Liver (tissue), 9 donors: ENCODE results near the gene ETS1. TPM values are rescaled to one million over a fixed set of nuclear protein-coding genes. Genes with fewer than 3 reads are reported as not detected.

Experiments used
- DNase-seq: peaks from one replicate; pipeline ENCODE4 v3.0.0-alpha.2; 2017; ENCODE audit warnings: low spot score
- H3K27ac ChIP-seq, 2 donors: one replicate each; pipeline ENCODE4 v1.7.0; 2013; ENCODE audit warnings: inconsistent platforms in 2 of 2, low read length in 2 of 2, control low read depth in 1 of 2, low read depth in 1 of 2, mild to moderate bottlenecking in 1 of 2
- H3K27me3 ChIP-seq, 4 donors: one replicate each; pipeline versions ENCODE4 v1.6.1 to v1.7.0; 2013; ENCODE audit warnings: low read length in 3 of 4, inconsistent platforms in 1 of 4, mild to moderate bottlenecking in 1 of 4, moderate library complexity in 1 of 4; ENCODE audit not compliant: control insufficient read depth in 4 of 4, insufficient read depth in 4 of 4
- H3K36me3 ChIP-seq, 4 donors: one replicate each; pipeline versions ENCODE4 v1.6.1 to v1.7.0; 2013; ENCODE audit warnings: low read length in 3 of 4, mild to moderate bottlenecking in 3 of 4, low read depth in 1 of 4, moderate library complexity in 1 of 4; ENCODE audit not compliant: control insufficient read depth in 4 of 4, insufficient read depth in 3 of 4
- H3K4me1 ChIP-seq, 4 donors: one replicate each; pipeline versions ENCODE4 v1.6.1 to v1.7.0; 2013; ENCODE audit warnings: low read length in 3 of 4, mild to moderate bottlenecking in 3 of 4, moderate library complexity in 1 of 4; ENCODE audit not compliant: control insufficient read depth in 4 of 4, insufficient read depth in 4 of 4
- H3K4me3 ChIP-seq, 3 donors: one replicate each; pipeline versions ENCODE4 v1.6.1 to v1.7.0; 2013; ENCODE audit warnings: low read length in 3 of 3, control low read depth in 1 of 3, low read depth in 1 of 3, mild to moderate bottlenecking in 1 of 3
- H3K9ac ChIP-seq, 2 donors: one replicate each; pipeline ENCODE4 v1.7.0; 2013; ENCODE audit warnings: low read length in 2 of 2, mild to moderate bottlenecking in 2 of 2, moderate library complexity in 2 of 2, control low read depth in 1 of 2, low read depth in 1 of 2
- H3K9me3 ChIP-seq, 4 donors: one replicate each; pipeline versions ENCODE4 v1.6.1 to v1.7.0; 2013; ENCODE audit warnings: low read length in 3 of 4; ENCODE audit not compliant: control insufficient read depth in 4 of 4
- ATF3 ChIP-seq: IDR thresholded peaks from 2 replicates; pipeline ENCODE4 v1.6.1; 2016; ENCODE audit warnings: antibody characterized with exemption
- CTCF ChIP-seq: fragments of 150-350 bp; IDR thresholded peaks from 2 replicates; pipeline ENCODE4 v1.5.1; 2017; ENCODE audit warnings: improper control_type of control experiment, low read depth, low read length; ENCODE audit not compliant: missing input control
- EGR1 ChIP-seq, 2 donors: IDR thresholded peaks; 2 replicates each; pipeline ENCODE4 v1.6.1; 2016 to 2018; ENCODE audit warnings: antibody characterized with exemption in 2 of 2, low read depth in 2 of 2
- FOXA1 ChIP-seq: IDR thresholded peaks from 2 replicates; pipeline ENCODE4 v1.6.1; 2016; ENCODE audit warnings: antibody characterized with exemption
- FOXA2 ChIP-seq: IDR thresholded peaks from 2 replicates; pipeline ENCODE4 v1.6.1; 2016; ENCODE audit warnings: antibody characterized with exemption
- GABPA ChIP-seq, 2 donors: IDR thresholded peaks in 1 of 2; conservative IDR thresholded peaks in 1 of 2; 2 replicates each; pipeline ENCODE4 v1.6.1; 2016; ENCODE audit warnings: antibody characterized with exemption in 2 of 2, mild to moderate bottlenecking in 1 of 2, moderate library complexity in 1 of 2
- HNF4A ChIP-seq, 2 donors: conservative IDR thresholded peaks; 2 replicates each; pipeline ENCODE4 v1.6.1; 2016; ENCODE audit warnings: antibody characterized with exemption in 2 of 2, mild to moderate bottlenecking in 2 of 2
- HNF4G ChIP-seq: IDR thresholded peaks from 2 replicates; pipeline ENCODE4 v1.6.1; 2016; ENCODE audit warnings: antibody characterized with exemption
- JUND ChIP-seq, 2 donors: IDR thresholded peaks; 2 replicates each; pipeline ENCODE4 v1.6.1; 2016; ENCODE audit warnings: antibody characterized with exemption in 2 of 2
- MAX ChIP-seq: IDR thresholded peaks from 2 replicates; pipeline ENCODE4 v1.6.1; 2016; ENCODE audit warnings: antibody characterized with exemption
- NR2F2 ChIP-seq: IDR thresholded peaks from 2 replicates; pipeline ENCODE4 v1.6.1; 2016; ENCODE audit warnings: antibody characterized with exemption
- RAD21 ChIP-seq, 2 donors: IDR thresholded peaks; 2 replicates each; pipeline ENCODE4 v1.6.1; 2016; ENCODE audit warnings: antibody characterized with exemption in 2 of 2, mild to moderate bottlenecking in 2 of 2
- REST ChIP-seq: IDR thresholded peaks from 2 replicates; pipeline ENCODE4 v1.6.1; 2016; ENCODE audit warnings: antibody characterized with exemption, mild to moderate bottlenecking
- RXRA ChIP-seq, 2 donors: IDR thresholded peaks; 2 replicates each; pipeline ENCODE4 v1.6.1; 2017 to 2018; ENCODE audit warnings: antibody characterized with exemption in 2 of 2, mild to moderate bottlenecking in 1 of 2
- SP1 ChIP-seq: IDR thresholded peaks from 2 replicates; pipeline ENCODE4 v1.6.1; 2018; ENCODE audit warnings: antibody characterized with exemption, mild to moderate bottlenecking
- TAF1 ChIP-seq: conservative IDR thresholded peaks from 2 replicates; pipeline ENCODE4 v1.6.1; 2016; ENCODE audit warnings: antibody characterized with exemption, mild to moderate bottlenecking
- YY1 ChIP-seq: IDR thresholded peaks from 2 replicates; pipeline ENCODE4 v1.6.1; 2016; ENCODE audit warnings: antibody characterized with exemption, mild to moderate bottlenecking
- ZBTB33 ChIP-seq: IDR thresholded peaks from 2 replicates; pipeline ENCODE4 v1.6.1; 2016; ENCODE audit warnings: antibody characterized with exemption
- WGBS: extraction: QIAGEN DNeasy Blood & Tissue Kit; methylation state at CpG from one replicate; pipeline ENCODE4 v1.1.7; 2013; 5-methylcytosine and 5-hydroxymethylcytosine counted together
- polyA plus RNA-seq, 2 donors: library from polyadenylated mRNA; stranded (reverse) in 1 of 2; unstranded in 1 of 2; fragments of 200-250 nt in 1 of 2; fragments of >200 nt in 1 of 2; fragmentation: Nextera tagmentation in 1 of 2; extraction: Ambion mirVana in 1 of 2; gene quantifications; one replicate each; pipeline versions ENCODE4 v1.2.1 to v1.2.3, GENCODE V29; 2013 to 2015
- total RNA-seq, 2 donors: library from RNA; depleted of rRNA; stranded (reverse); fragments of >200 nt; gene quantifications; one replicate each; pipeline ENCODE4 v1.2.3, GENCODE V29; 2014
- donor health status: healthy.
- donor health status: healthy.
- donor health status: healthy.
- donor health status: healthy.
- donor health status: healthy.

The ETS1 gene
- total and polyA plus RNA-seq, 4 donors = 4.8 to 30.0 (median 20.3) TPM

- Histone ChIP-seq H3K4me1 (no peaks in the 10 kb centered on the region), H3K27me3 (no peaks in the 10 kb centered on the region), H3K9ac (no peak overlapping the region), H3K4me3 (no peak overlapping the region), H3K36me3 (no peaks in the 10 kb centered on the region), H3K9me3 (peaks cover 0 to 2% (median 0%) of the 10 kb centered on the region in 4 donors), H3K27ac (no peak overlapping the region)
- DNase-seq = no peak
- WGBS = 72% methylated on average over 5 of the region's 5 CpGs
- TF ChIP-seq RXRA (IDR thresholded peaks at IDR 0.05) (no peak), HNF4A (conservative IDR thresholded peaks at IDR 0.05) (no peak), EGR1 (IDR thresholded peaks at IDR 0.05; ENCODE audit: low read depth in 2 of 2) (no peak), GABPA (IDR thresholded peaks at IDR 0.05 in 1 of 2, conservative IDR thresholded peaks at IDR 0.05 in 1 of 2) (no peak), JUND (IDR thresholded peaks at IDR 0.05) (no peak), RAD21 (IDR thresholded peaks at IDR 0.05) (no peak), ATF3 (no peak), ZBTB33 (no peak), CTCF (no peak), FOXA2 (no peak), REST (no peak), YY1 (no peak), FOXA1 (no peak), NR2F2 (no peak), SP1 (no peak), HNF4G (no peak), MAX (no peak), TAF1 (no peak)
Observed at GRCh38 chr11:128411812-128412211, 175.5 kb downstream of the ETS1 start.

GRCh38 chr11:128411150-128411549, 176.2 kb downstream of the ETS1 start:
- H3K9ac ChIP-seq = no peak overlapping the region
- DNase-seq = no peak
- H3K4me1 ChIP-seq = no peaks in the 10 kb centered on the region
- H3K4me3 ChIP-seq = no peak overlapping the region
- H3K9me3 ChIP-seq = peaks cover 0 to 2% (median 0%) of the 10 kb centered on the region in 4 donors
- H3K27me3 ChIP-seq = no peaks in the 10 kb centered on the region
- H3K27ac ChIP-seq = no peak overlapping the region
- H3K36me3 ChIP-seq = no peaks in the 10 kb centered on the region
- no peak for TF ChIP-seq EGR1 (IDR thresholded peaks at IDR 0.05; ENCODE audit: low read depth in 2 of 2)
- TF ChIP-seq REST = no peak
- TF ChIP-seq TAF1 = no peak
- no peak for TF ChIP-seq GABPA (IDR thresholded peaks at IDR 0.05 in 1 of 2, conservative IDR thresholded peaks at IDR 0.05 in 1 of 2)
- no peak for TF ChIP-seq ZBTB33
- TF ChIP-seq NR2F2 = no peak
- no peak for TF ChIP-seq HNF4G
- TF ChIP-seq FOXA1 = no peak
